PC-9 (cell line): ENCODE measurements around the gene OR8D4. TPM values are rescaled to one million over a fixed set of nuclear protein-coding genes. Genes with fewer than 3 reads are reported as not detected.

Experiments used
- BruUV-seq: library from RNA; stranded (reverse); fragments of 400-500 nt; replicated peaks from 2 replicates; lab custom pipeline; 2021; lab: Mats Ljungman, UMichigan
- CTCF ChIA-PET: fragments of 300-600 bp; sonication (Branson Sonifier 250); formaldehyde crosslinking; loops from one replicate; lab custom pipeline; 2022; ENCODE audit warnings: antibody characterized with exemption; lab: Charles Lee
- POLR2A ChIA-PET: fragments of 300-600 bp; sonication (Branson Sonifier 250); formaldehyde crosslinking; loops from one replicate; lab custom pipeline; 2022; ENCODE audit warnings: antibody characterized with exemption; ENCODE audit not compliant: unreplicated experiment; lab: Charles Lee
- DNase-seq, 2 experiments: peaks; one replicate each; pipeline versions ENCODE4 v3.0.0 to v3.0.0-alpha.2; 2015 to 2022; ENCODE audit warnings: mixed read lengths in 1 of 2
- H2AFZ ChIP-seq: fragments of 200-600 bp; sonication (generic); 2 replicates; pipeline ENCODE4 v1.8.1; 2017; ENCODE audit warnings: antibody characterized with exemption
- H3F3A ChIP-seq: fragments of 200-600 bp; sonication (generic); 2 replicates; pipeline ENCODE4 v1.8.1; 2017; ENCODE audit warnings: antibody characterized with exemption, mild to moderate bottlenecking, low read depth; ENCODE audit not compliant: insufficient read depth
- H3K27ac ChIP-seq: fragments of 200-600 bp; sonication (generic); 2 replicates; pipeline ENCODE4 v1.6.1; 2016; ENCODE audit warnings: mixed run types
- H3K27me3 ChIP-seq: fragments of 200-600 bp; sonication (generic); 2 replicates; pipeline ENCODE4 v1.6.1; 2016; ENCODE audit warnings: low read depth, mixed run types; ENCODE audit not compliant: insufficient read depth
- H3K36me3 ChIP-seq: fragments of 200-600 bp; sonication (generic); 2 replicates; pipeline ENCODE4 v1.6.1; 2016; ENCODE audit warnings: low read depth, mixed run types
- H3K4me1 ChIP-seq: fragments of 200-600 bp; sonication (generic); replicated peaks from 2 replicates; pipeline ENCODE4 v1.6.1; 2016; ENCODE audit warnings: mixed run types; ENCODE audit not compliant: insufficient read depth
- H3K4me2 ChIP-seq: fragments of 200-600 bp; sonication (generic); 2 replicates; pipeline ENCODE4 v1.6.1; 2017; ENCODE audit warnings: mixed run types
- H3K4me3 ChIP-seq: fragments of 200-600 bp; sonication (generic); 2 replicates; pipeline ENCODE4 v1.6.1; 2016; ENCODE audit warnings: mixed run types
- H3K79me2 ChIP-seq: fragments of 200-600 bp; sonication (generic); 2 replicates; pipeline ENCODE4 v1.6.1; 2017; ENCODE audit warnings: low read depth, mixed run types
- H3K9me2 ChIP-seq: fragments of 200-600 bp; sonication (generic); 2 replicates; pipeline ENCODE4 v1.8.1; 2017; ENCODE audit warnings: mild to moderate bottlenecking; ENCODE audit not compliant: insufficient read depth
- H3K9me3 ChIP-seq: fragments of 200-600 bp; sonication (generic); 2 replicates; pipeline ENCODE4 v1.8.1; 2016; ENCODE audit warnings: low read depth; ENCODE audit not compliant: insufficient read depth
- H4K20me1 ChIP-seq: fragments of 200-600 bp; sonication (generic); 2 replicates; pipeline ENCODE4 v1.8.1; 2017; ENCODE audit not compliant: insufficient read depth
- EZH2 ChIP-seq: fragments of 200-600 bp; sonication (generic); IDR thresholded peaks from 2 replicates; pipeline ENCODE4 v1.8.0; 2017; ENCODE audit warnings: antibody characterized with exemption, low read depth
- intact Hi-C: fragments of 100-400 bp; cut with micrococcal nuclease; formaldehyde crosslinking; loops from one replicate; pipeline ENCODE4 v1.10.0; 2022; ENCODE audit not compliant: unreplicated experiment
- total RNA-seq: library from RNA; stranded (reverse); gene quantifications from 2 replicates; pipeline ENCODE4 v1.2.3, GENCODE V29; 2021
- TF ChIP-seq, protein P1 (sequence below): fragments of 200-600 bp; sonication (generic); conservative IDR thresholded peaks from 2 replicates; pipeline ENCODE4 v1.6.1; 2017; ENCODE audit warnings: mixed run types, antibody characterized with exemption, mild to moderate bottlenecking, moderate library complexity

Gene OR8D4
- total RNA-seq, 1 experiment from 2014 or later = not detected

DNA sequence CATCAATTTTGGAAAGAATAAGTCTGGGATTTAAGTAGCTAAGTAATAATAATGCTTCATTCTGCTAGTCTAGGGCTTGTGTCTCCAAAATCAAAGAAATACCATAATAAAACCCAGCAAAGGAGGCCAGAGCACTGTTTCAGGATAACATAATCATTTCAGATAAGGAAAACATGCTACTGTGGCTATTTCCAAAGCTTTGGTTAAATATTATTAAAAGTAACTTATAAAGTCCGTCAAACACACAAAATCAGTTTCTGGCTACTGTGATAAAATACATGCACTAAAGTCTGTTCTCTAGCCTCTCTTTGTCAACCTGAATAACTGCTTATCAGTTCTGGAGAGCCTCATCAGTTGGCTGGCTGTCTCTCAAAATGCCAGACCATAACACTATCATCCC lies 43.2 kb downstream of the OR8D4 start:
- no peaks in the 10 kb centered on the region for H3F3A ChIP-seq
- H3K4me2 ChIP-seq = no peak overlapping the region
- H2AFZ ChIP-seq = no peak overlapping the region
- H3K9me2 ChIP-seq = no peaks in the 10 kb centered on the region
- no peak overlapping the region for H3K27ac ChIP-seq
- no peaks in the 10 kb centered on the region for H3K4me1 ChIP-seq
- intact Hi-C loops = no loop called here
- no peaks in the 10 kb centered on the region for H3K9me3 ChIP-seq
- BruUV-seq = no TSS peak
- H3K79me2 ChIP-seq = no peaks in the 10 kb centered on the region
- DNase-seq = no peak
- no peak for TF ChIP-seq EZH2
- TF ChIP-seq, protein P1, sequence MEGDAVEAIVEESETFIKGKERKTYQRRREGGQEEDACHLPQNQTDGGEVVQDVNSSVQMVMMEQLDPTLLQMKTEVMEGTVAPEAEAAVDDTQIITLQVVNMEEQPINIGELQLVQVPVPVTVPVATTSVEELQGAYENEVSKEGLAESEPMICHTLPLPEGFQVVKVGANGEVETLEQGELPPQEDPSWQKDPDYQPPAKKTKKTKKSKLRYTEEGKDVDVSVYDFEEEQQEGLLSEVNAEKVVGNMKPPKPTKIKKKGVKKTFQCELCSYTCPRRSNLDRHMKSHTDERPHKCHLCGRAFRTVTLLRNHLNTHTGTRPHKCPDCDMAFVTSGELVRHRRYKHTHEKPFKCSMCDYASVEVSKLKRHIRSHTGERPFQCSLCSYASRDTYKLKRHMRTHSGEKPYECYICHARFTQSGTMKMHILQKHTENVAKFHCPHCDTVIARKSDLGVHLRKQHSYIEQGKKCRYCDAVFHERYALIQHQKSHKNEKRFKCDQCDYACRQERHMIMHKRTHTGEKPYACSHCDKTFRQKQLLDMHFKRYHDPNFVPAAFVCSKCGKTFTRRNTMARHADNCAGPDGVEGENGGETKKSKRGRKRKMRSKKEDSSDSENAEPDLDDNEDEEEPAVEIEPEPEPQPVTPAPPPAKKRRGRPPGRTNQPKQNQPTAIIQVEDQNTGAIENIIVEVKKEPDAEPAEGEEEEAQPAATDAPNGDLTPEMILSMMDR = no peak
- no peaks in the 10 kb centered on the region for H3K27me3 ChIP-seq
- ChIA-PET POLR2A (no interaction called here), CTCF (no interaction called here)
- H3K4me3 ChIP-seq = no peak overlapping the region
- no peaks in the 10 kb centered on the region for H3K36me3 ChIP-seq
- no peaks in the 10 kb centered on the region for H4K20me1 ChIP-seq

DNA sequence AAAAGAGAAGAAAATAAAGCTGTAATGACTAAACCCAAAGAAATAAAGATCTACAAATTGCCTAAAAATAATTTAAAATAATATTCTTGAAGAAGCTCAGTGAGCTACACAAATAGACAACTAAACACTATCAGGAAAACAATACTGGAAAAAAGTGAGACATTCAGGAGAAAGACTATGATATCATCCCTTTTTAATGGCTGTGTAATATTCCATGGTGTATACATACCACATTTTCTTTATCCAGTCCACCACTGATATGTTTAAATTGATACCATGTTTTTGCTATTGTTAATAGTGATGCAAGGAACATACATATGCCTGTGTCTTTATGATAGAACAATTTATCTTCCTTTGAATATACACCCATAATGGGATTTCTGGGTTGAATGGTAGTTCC lies 54.8 kb downstream of the OR8D4 start:
- Histone ChIP-seq H2AFZ (no peak overlapping the region), H3F3A (no peaks in the 10 kb centered on the region), H4K20me1 (no peaks in the 10 kb centered on the region), H3K4me1 (no peaks in the 10 kb centered on the region), H3K79me2 (no peaks in the 10 kb centered on the region), H3K36me3 (no peaks in the 10 kb centered on the region), H3K9me3 (no peaks in the 10 kb centered on the region), H3K27me3 (no peaks in the 10 kb centered on the region), H3K9me2 (no peaks in the 10 kb centered on the region; the same call in 1 of the 2 replicates), H3K4me3 (no peak overlapping the region), H3K4me2 (no peak overlapping the region), H3K27ac (no peak overlapping the region)
- CTCF ChIA-PET = no interaction called here
- POLR2A ChIA-PET = no interaction called here
- intact Hi-C loops = no loop called here
- DNase-seq = no peak
- BruUV-seq = no TSS peak
- TF ChIP-seq, protein P1 = no peak
- no peak for TF ChIP-seq EZH2

Other genes starting within 250 kb of the OR8D4 start
- gene SCN3B, start 247.5 kb upstream of the OR8D4 start, total RNA-seq = not detected in 2 replicates
- gene ZNF202, start 160.5 kb upstream of the OR8D4 start, total RNA-seq = 7.0 and 7.4 TPM in 2 replicates
- not detected in 2 replicates for gene OR6X1, start 147.6 kb upstream of the OR8D4 start, total RNA-seq
- gene OR6M1, start 95.8 kb upstream of the OR8D4 start, total RNA-seq = not detected in 2 replicates
- not detected in 2 replicates for gene TMEM225, start 16.5 kb upstream of the OR8D4 start, total RNA-seq
- gene OR4D5, start 37.5 kb downstream of the OR8D4 start, total RNA-seq = not detected in 2 replicates
- not detected in 2 replicates for gene OR6T1, start 41.7 kb downstream of the OR8D4 start, total RNA-seq
- not detected in 2 replicates for gene OR10S1, start 75.6 kb downstream of the OR8D4 start, total RNA-seq
- gene OR10G6, start 93.0 kb downstream of the OR8D4 start, total RNA-seq = not detected in 2 replicates
- gene OR10G4, start 110.8 kb downstream of the OR8D4 start, total RNA-seq = not detected in 2 replicates
- not detected in 2 replicates for gene OR10G9, start 120.8 kb downstream of the OR8D4 start, total RNA-seq
- not detected in 2 replicates for gene OR10G8, start 124.6 kb downstream of the OR8D4 start, total RNA-seq
- not detected in 2 replicates for gene OR10G7, start 139.2 kb downstream of the OR8D4 start, total RNA-seq
- gene VWA5A, start 213.3 kb downstream of the OR8D4 start, total RNA-seq = 1.9 and 2.7 TPM in 2 replicates